ENCODE measurements around the gene NAA80.
"Not testable (repeated sequence)": the region's sequence is repeated elsewhere in the genome, so short reads cannot be mapped to it uniquely, and the experiment has no call there.

NAA80 gene

DNA sequence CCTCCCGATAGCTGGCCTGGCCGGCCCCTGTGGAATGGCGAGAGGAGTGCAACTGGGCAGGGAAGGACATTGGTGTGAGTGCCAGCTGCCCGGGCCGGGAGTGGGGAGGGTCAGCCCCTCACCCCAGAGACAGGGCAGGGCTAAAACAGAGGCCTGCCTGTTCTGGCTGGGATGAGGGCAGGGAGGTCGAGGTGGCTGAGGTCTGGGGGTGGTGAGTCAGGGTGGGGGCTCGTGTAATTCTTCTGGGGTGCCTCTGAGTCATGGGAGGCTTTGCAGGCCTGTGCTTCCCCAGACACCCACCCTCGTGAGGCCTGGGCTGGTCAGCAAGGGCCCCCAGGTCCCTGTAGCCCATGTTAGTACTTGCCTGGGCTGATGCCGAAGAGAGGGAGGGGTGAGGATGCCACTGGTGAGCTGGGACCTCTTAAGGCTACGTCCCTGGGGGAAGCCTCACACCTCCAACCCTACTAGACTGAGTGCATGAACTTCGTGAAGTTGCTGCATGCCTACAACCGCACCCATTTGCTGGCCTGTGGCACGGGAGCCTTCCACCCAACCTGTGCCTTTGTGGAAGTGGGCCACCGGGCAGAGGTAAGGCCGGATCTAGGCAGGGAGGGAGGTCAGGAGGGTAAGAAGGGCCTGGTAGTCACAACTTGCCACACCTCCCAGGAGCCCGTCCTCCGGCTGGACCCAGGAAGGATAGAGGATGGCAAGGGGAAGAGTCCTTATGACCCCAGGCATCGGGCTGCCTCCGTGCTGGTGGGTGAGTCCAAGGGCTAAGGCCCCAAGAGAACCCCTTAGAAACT is 28.6 kb downstream of the NAA80 start:
- no peak for DNase-seq (ENCODE audit: low spot score)

DNA sequence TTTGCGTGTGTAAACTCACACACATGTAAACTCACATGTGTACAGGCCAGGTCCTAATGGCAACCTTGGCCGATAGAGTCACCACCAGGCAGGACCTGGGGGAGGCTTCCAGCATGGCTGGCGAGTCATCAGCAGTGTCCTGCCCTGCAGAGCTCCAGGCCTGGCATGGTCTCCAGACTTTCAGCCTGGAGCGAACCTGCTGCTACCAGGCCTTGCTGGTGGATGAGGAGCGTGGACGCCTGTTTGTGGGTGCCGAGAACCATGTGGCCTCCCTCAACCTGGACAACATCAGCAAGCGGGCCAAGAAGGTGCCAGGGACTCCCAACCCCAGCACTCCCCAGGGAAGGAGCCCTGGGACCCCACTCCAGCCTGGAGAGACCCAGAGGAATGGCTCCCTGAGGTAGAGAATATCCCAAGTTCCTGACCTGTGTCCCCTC is 29.2 kb downstream of the NAA80 start:
- DNase-seq (ENCODE audit: low spot score) = peak; percentile 44

DNA sequence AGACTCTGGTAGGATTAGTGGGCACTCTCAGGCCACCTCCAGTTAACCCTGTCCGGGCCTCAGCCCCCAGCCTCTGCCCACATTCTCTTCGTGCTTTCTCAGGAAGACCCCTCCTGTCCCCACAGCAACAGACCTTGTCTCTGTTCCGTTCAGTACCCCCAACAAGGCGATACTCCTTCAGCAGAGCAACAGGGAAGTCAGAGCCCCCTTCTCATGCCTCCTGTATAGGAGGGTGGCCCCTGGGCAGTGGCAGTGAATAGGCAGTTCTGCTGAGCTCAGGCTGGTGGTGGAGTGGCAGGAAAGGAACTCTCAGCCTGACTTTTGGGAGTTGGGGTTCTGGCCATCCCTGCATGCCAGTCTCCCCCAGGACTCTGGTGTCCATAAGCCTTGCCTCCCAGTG is 29.7 kb downstream of the NAA80 start:
- DNase-seq (ENCODE audit: low spot score) = no peak

DNA sequence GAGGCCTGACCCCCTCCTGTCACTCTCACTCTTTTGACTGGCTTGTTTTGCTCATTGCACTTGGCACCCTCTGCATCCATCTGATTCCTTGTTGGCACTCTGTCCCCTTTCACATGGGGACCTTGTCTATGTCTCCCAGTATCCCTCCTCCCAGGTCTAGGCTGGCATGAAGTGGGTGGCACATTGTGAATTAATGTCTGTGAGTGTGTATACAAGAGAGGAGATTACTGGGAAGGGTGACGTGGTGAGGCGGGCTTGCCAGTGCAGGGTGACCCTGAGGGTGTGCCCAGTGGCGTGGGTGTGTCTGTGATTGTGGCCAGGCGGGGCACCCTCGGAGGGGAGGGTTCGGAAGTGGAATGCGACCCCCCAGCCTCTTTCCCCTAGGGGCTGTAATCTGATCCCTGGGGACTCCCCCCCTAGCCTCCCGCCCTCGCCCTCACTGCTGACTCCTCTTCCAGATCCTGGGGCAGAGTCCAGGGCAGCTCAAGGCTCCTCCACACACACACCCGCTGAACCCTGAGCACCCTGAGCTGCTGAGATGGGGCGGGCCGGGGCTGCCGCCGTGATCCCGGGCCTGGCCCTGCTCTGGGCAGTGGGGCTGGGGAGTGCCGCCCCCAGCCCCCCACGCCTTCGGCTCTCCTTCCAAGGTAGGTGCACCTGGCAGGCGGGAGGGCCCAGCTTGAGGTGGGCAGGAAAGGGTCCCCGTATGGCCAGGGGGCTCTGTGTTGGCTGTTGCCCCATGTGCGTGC is 30.3 kb downstream of the NAA80 start, which contains the start of gene SEMA3B:
SEMA3B (plus strand) TSS at position 445 of the 749 bp plus-strand sequence; CDS start at position 539, 94 bp downstream.
- peak; percentile 93 for DNase-seq (ENCODE audit: low spot score)

DNA sequence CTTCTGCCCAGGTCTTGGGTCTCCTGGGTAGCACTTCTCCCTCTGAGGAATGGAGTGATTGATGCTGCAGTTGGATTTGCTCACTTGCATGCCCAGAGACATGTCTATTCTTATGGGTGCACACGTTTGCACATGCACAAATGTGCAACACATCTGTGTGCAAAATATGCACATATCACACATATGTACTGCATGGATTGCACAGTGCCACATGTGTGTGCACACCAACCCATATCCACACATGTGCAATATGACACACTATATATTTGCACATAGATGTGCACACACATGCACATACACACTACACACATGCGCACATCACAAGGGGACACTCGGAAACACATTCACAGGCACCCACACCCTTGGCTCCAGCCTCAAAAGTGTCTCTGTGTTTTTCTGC is 30.9 kb downstream of the NAA80 start:
- DNase-seq (ENCODE audit: low spot score) = no peak

DNA sequence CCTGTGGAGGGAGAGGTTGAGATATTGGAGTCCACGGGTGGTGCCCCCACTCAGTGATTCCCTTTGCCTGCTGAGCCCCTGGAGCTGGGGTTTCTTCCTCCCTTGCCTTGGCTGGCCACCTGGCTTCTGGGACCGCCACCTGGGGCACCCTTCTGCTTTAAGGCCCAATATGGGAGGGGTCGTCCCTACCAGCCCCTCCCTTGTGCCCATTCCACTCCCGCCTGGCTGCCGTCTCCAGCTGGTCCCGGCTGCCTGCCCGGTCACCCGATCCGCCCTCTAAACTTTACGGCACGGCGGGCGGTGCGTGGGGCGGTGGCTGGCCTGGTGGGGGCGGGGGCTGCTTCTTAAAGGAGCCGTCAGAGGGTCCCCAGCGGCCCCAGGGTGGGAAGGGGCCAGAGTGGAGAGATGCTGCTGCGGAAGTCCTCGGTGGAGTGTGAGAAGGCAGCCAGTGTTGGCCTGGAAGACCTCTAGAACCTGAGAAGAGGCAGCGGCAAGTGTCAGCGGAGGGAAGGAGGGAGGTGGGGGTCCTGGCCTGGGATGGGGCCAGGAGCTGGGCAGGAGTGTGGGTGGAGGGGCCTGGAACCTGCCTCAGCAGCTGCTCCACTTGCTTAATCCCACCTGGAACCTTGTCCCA is 31.8 kb downstream of the NAA80 start:
- DNase-seq (ENCODE audit: low spot score) = no peak

DNA sequence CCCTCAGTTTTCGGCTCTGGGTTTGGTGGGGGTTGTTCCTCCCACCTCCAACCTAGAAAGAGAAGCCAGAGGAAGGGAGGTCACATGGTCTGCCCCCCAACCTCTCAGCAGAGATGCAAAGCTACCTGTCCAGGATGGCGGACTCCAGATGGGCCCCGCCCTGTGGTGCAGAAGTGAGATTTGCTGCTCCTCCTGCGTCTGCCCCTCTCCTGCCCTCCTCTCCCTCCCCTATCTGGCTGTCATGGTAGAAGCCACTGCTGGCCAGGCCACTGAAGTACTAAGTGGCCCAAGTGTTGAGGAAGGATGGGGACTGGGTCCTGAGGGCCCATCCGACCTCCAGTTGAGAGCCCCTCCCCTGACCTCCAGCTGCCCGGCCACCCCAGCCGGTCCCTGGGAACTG is 32.4 kb downstream of the NAA80 start:
- DNase-seq (ENCODE audit: low spot score) = no peak

DNA sequence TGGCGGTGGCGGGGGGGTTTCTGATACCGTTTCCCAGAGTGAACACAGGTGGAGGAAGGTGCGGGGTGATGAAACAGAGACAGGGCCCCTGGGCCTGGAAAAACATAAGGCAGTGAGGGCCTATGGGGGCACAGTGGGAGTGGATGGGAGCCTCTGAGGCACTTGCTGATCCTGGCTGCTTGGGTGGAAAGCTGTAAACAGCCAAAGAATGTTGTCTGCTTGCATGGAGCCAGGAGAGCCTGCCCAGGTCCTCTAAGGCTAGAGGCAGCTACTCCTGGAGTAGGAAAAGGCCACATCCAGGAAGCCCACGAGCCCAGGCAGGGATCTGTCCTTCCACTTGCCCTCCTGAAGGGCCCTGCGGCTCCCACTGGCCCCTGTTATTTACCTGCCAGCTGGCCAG is 33.2 kb downstream of the NAA80 start:
- no peak for DNase-seq (ENCODE audit: low spot score)

DNA sequence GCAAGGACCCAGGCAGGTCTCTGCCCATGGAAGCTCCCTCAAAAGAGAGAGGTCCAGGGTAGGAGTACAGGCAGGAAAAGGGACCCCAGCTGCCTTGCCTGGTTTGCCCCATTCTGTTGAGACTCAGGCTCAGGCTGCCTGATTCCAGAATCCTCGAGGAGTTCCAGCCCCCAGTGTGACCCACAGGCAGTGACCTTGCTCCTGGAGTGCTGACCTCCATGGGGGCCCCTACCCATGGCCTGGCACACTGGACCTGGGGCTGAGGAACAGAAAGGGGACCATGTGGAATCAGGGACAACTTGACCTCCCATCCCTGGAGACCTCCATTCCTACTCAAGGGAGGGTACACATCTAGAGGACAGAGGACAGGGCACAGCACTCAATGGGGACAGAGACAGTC is 33.6 kb downstream of the NAA80 start:
- no peak for DNase-seq (ENCODE audit: low spot score)

DNA sequence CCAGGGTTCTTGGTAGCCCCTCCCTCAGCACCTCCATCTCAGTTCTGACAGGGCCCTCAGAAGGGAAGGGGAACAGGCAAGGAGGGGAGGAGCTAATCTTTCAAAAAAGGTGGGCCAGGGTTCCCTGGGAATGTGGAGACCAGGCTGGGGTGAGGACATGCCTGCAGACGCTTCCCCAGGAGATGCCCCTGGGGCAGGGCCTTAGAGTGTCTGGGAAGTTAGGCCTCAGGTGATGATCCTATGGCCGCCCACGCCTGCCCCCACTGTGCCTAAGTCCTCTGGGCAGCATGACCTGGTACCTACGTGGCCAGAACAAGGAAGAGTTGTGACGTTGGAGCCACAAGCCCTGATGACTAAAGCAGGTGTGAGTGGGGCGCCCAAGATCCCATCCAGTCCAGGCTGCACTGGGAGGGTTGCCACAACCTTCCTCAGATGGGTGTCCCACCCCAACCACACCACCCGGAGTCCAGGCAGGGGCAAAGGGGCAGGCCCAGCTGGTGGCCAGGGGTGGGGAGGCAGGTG is 34.2 kb downstream of the NAA80 start:
- DNase-seq (ENCODE audit: low spot score) = peak; percentile 71

DNA sequence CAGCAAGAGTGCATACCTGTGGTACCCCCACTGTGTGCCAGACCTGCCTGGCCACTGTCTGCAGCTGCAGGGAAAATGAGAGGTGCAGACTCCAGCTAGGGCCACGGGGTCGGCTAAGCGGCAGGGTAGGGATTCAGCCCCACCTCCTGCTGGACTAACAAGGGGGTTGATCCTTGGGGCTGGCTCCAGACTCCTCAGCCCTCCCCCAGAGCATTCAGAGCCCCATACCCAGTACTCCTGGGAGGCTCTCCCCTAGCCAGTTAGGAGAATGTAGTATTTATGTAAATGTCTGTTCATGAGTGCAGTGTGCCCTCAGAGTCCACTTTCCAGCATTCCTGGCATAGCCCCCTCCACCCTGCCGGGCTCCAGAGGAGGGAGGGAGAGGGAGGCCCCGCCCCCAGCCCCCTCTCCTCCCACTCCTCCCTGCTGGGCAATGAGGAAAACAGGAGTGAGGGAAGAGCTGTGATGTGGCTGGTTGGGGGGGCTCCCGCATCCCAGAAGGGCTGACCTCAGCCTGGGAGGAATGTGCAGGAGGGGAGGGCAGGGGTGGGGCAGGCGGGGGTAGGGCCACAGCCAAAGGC is 34.7 kb downstream of the NAA80 start:
- peak; percentile 85 for DNase-seq (ENCODE audit: low spot score)

DNA sequence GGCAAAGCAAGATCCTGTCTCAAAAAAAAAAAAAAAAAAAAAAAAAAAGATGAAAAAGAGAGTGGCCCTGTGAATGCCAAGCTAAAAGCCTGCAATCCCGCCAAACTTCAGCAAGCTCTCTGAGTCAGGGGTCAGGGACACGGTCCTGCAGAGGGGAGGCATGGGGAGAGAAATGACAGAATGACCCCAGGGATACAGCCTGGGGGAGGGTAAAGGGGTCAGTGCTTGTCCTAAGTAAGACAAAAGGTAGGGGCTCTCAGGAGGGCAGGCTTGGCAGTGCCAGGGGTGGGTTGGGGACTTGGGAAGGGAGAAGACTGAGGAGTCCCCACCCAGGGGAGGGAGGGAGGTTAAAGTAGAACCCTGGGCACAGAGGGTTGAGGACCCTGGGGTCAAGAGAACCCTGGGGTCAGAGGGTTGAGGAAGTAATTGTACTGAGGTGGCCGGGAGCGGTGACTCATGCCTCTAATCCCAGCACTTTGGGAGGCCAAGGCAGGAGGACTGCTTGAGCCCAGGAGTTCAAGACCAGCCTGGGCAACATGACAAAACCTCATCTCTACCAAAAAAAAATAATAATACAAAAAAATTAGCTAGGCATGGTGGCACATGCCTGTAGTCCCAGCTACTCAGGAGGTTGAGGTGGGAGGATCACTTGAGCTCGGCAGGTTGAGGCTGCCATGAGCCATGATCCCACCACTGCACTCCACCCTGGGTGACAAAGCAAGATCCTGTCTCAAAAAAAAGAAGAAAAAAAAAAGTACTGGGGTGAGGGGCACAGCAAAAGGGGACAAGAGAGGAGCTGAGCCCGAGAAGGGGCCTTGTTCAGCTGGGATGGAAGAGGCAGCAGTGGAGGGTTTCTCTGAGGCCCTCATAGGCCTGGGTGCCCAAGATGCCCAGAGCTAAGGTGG is 35.5 kb downstream of the NAA80 start:
- DNase-seq (ENCODE audit: low spot score) = no peak

DNA sequence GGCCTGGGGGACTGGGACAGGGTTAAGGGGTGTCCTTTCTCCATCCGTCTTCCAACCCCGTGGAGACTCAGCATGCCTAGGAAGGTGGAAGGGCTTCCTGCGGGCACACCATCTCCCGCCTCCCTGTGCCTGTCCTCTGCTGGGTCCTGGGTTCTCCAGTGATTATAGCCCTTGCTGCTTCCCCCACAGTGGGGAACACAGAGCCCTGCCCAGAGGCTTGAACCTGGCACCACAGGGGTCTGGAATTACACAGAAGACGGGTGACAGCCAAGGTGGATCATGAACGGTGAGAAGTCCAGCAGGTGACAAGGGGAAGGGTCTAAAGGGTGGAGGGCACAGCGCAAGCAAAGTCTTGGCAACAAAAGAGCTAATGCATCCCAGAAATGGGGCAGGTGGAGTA is 36.4 kb downstream of the NAA80 start:
- DNase-seq (ENCODE audit: low spot score) = no peak

DNA sequence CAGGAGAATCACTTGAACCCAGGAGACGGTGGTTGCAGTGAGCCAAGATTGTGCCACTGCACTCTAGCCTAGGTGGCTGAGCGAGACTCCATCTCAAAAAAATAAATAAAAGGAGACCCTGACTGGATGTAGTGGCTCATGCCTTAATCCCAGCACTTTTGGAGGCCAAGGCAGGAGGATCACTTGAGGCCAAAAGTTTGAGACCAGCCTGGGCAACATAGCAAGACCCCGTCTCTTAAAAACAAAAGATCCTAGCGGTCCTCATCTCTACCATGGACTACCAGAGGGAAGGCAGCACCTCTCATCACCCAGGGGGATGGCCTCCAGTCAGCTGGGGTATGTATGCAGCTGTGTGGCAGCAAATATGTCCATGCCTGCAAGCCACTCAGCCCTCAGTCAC is 37.0 kb downstream of the NAA80 start:
- DNase-seq (ENCODE audit: low spot score) = not testable (repeated sequence)

DNA sequence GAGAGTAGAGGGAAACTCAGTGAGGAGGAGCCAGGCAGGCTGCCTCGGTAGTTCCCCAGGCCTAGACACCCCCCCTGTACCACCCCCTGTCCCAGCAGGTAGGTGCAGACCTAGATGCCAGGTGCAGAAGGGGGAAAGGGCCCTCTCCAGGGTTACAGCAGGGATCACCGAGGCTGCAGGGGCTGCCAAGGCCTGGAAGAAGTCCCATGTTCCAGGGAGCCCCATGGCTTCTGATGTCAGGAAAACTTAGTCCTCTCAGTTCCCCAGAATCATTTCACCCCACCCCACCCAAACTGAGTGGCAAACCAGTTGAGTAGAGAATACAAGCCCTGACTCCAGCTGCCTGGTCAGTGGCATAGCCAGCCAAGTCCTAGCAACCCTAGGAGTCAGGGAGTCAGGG is 37.7 kb downstream of the NAA80 start:
- no peak for DNase-seq (ENCODE audit: low spot score)

DNA sequence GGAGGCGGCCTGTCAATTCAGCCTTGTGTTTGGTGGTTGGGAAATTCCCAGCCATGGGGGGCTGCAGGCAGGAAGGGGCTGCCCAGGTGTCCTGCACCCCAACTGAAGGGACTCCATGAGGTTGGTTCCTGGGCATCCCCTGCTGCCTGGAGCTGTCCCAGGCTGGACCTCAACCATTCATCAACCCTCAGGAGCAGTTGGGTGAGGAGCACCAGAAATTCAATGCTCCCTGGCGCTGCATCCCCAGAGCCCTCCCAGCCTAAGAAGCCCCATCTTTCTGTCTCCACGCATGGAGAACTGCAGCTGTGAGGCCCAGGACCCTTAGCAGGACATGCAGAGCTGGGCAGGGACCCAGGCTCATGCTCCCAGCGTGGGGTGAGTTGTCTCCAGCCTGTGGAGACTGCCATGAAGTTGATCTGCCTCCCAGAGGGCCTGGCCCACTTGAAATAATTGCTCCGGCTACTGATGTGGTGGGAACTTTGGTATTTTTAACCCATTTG is 38.2 kb downstream of the NAA80 start:
- DNase-seq (ENCODE audit: low spot score) = no peak

DNA sequence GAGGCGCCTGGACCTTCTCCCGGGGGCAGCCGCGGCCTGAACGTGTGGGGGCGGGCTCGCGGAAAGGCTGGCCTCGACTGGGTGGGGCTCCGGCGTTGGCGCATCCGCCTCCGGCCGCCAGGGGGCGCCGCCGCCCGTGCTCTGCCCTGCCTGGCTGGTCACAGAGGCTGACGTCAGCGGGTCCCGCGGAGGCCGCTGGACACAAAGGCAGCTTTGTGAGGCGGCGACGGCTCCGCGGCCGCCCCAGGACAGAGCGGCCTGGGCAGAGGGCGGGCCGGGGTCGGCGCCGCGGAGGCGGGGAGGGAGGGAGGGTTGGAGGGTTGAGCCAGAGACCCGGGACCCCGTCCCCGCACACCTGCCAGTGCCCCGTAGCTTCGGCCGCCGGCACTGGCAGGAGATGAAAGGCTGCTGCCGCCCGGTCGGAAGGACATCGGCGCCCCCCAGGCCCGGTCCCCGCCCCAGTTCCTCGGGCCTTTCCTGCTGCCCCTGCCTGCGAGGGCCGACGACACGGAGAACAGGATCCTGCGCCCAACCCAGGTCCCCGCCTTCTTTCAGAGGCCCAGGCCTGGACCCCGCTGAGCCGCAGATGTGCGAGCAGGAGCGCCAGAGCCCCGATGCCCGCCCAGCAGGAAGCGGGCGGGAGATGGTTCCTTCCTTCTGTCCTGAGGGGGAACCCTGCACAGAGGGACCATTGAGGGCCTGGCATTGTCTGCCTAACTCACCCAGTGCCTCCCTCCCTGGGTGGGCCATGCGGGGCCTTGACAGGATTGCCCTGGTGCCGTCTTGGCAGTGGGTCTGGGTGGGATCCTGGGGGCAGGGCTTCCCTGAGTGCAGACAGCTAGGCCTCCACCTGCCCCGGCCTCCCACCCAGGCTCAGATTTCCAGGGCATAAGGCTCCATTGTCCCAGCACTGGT is 38.9 kb downstream of the NAA80 start:
- peak; percentile 91 for DNase-seq (ENCODE audit: low spot score)

DNA sequence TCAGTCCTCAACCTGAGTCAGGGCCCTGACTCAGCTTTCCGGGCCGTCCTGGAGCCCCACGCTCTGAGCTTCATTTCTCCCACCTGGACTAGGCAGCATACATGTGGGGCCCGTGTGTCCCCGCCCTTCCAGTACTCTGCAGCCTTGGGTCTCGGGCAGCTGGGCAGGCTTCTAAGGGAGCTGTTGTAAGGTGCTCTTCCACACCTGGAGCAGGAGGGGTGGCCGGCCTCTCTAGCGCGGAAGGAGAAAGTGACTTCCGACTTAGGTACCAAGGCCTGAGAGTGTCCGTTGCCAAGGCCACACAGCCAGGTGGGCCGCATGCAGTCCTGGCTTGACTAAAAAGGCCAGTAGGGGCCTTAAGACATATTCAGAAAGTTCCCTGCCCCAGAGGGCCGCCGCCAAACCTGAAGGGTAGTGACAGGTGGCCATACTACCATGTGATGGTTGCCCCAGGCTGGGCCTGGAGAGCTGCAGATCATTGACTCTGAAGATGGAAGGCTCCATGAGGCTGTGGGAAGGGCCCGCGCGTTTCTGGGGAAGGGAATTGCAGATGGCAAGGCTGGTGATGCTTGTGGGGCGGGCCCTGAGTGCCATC is 39.7 kb downstream of the NAA80 start:
- no peak for DNase-seq (ENCODE audit: low spot score)

DNA sequence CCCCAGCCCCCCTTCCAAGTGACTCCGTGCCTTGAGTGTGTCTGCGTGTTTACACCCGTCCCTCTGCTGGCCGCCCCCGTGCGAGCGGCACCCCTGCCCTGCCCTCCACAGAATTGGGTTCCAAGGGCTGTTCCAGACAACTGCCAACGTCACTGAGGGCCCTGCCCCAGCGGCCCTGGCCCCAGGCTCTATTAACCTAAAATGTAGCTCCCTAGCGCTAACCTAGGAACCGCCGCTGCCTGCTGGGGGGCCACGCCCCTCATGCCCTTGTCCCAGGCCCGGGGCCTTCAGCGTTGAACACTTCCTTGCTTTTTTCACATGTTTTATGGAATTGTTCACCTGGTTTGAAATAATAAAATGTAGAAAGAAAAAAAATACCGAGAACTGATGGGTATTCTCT is 40.2 kb downstream of the NAA80 start:
- DNase-seq (ENCODE audit: low spot score) = no peak

Data from LoVo (cell line).